Measurements from ENCODE around the gene CLIC2.

DNA sequence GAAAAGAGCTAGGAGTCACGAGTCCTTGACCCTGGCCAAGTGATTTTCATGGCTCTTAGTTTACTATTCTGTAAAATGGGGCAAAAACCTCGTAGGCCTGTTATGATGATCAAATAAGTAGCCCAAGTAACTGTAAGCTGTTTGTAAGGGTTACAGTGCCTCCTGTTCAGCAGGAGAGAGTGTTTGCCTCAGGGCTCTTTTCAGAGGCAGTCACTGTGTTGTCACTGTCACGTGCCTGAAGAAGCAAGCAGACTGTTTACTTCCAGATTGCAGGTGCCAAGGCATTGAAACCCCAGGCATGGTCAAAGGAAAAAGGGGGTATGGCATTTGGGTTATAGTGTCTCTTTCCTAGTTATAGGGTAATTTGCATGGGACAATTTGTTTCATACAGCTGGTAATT is 74.7 kb downstream of the CLIC2 start:
- TF ChIP-seq, protein P1, sequence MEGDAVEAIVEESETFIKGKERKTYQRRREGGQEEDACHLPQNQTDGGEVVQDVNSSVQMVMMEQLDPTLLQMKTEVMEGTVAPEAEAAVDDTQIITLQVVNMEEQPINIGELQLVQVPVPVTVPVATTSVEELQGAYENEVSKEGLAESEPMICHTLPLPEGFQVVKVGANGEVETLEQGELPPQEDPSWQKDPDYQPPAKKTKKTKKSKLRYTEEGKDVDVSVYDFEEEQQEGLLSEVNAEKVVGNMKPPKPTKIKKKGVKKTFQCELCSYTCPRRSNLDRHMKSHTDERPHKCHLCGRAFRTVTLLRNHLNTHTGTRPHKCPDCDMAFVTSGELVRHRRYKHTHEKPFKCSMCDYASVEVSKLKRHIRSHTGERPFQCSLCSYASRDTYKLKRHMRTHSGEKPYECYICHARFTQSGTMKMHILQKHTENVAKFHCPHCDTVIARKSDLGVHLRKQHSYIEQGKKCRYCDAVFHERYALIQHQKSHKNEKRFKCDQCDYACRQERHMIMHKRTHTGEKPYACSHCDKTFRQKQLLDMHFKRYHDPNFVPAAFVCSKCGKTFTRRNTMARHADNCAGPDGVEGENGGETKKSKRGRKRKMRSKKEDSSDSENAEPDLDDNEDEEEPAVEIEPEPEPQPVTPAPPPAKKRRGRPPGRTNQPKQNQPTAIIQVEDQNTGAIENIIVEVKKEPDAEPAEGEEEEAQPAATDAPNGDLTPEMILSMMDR (IDR thresholded peaks at IDR 0.05; ENCODE audit: low read depth, low read length, poor library complexity, severe bottlenecking), result no peak
- no peak for TF ChIP-seq EZH2phosphoT487 (IDR thresholded peaks at IDR 0.05; ENCODE audit: borderline replicate concordance, low read length)

Measured in DOHH2 (cell line).